GM12872 (cell line): Measurements from ENCODE around the gene IFNE.
A peak's percentile ranks its signal among the peaks of the same experiment; 100 is the strongest.

Experiments
- CTCF ChIP-seq: IDR thresholded peaks from 3 replicates; pipeline ENCODE4 v1.5.1; 2011; ENCODE audit warnings: low read depth, mild to moderate bottlenecking, low read length, moderate library complexity; ENCODE audit not compliant: insufficient read depth

Gene IFNE

GRCh38 chr9:21481470-21482056 lies 550 bp downstream of the IFNE start:
- TF ChIP-seq CTCF, result no peak

DNA sequence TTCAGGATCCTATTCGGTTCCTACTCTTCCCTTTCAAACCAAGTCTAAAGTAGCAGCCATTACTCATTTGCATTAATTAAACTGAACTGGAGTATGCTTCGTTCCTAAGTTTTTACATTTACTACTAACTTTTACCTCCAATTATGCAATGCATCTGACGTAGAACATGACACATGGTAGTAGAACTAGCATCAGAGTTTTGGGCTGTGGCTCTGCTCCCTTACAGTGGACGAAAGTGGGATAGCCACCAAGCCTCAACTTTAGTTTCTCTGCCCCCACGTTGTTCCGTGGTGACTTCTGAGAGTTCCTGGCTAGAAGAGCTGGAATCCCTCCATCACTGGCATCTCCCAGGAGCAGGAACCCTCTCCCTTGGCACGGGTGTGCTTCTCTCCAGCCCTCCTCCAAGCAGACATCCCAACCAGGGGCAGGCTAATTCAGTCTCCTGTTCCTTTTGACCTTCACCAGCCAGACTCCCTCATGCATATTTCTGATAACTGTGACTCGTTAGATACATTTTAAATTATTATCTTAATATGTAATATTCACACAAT lies 2.9 kb downstream of the IFNE start:
- TF ChIP-seq CTCF, result no peak

GRCh38 chr9:21477466-21477865 lies 4.6 kb downstream of the IFNE start:
- no peak for TF ChIP-seq CTCF

- peak; percentile 18; the same call in 1 of the 3 replicates for TF ChIP-seq CTCF
Observed at GRCh38 chr9:21473236-21473635, 8.9 kb downstream of the IFNE start.

- no peak for TF ChIP-seq CTCF
Observed at GRCh38 chr9:21470126-21470525, 12.0 kb downstream of the IFNE start.

DNA sequence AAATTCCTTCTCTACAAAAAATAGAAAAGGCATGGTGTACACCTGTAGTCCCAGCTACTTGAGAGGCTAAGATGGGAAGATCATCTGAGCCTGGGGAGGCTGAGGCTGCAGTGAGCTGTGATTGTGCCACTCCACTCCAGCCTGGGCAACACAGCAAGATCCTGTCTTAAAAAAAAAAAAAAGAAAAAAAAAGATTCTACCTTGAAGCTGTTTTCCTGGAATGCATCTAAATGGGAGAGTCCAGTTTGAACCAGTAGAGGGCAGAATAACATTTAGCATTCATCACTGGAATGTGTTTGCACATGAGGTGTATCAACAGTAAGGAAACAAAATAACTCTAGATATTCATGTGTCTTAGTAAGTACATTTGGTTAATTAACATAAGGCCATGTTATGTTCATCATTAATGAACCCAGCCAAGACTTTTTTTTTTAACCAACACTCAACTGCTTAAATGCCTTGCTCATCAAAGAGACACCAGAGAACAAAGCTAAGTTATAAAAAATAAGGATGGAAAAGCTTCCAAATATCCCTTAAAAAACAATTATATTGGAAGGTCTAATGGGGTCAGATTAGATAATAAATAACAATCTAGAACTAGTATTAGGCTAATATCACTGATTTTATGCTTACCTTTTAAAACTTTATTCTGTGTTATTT lies 16.1 kb downstream of the IFNE start:
- peak; percentile 66 for TF ChIP-seq CTCF

GRCh38 chr9:21465138-21465537 lies 17.0 kb downstream of the IFNE start:
- no peak for TF ChIP-seq CTCF
